A549 (cell line): ENCODE data around the gene MAGI1. TPM values are rescaled to one million over a fixed set of nuclear protein-coding genes. Genes with fewer than 3 reads are reported as not detected.

Experiments used
- ATAC-seq, 2 experiments: fragments of 200-7000 bp in 1 of 2; fragments of >200 bp in 1 of 2; cut with Nextera tagmentation in 1 of 2; cut with Tn5 transposase in 1 of 2; 3 replicates each; pipeline versions ENCODE4 v1.8.0 to v1.9.1; 2018 to 2020; ENCODE audit warnings: mild to moderate bottlenecking in 1 of 2, moderate library complexity in 1 of 2
- CTCF ChIA-PET: fragments of 300-600 bp; sonication (Branson Sonifier 250); formaldehyde crosslinking; extraction: SDS; loops from one replicate; lab custom pipeline; 2021; ENCODE audit warnings: antibody characterized with exemption, inconsistent platforms; lab: Yijun Ruan, JAX
- POLR2A ChIA-PET: fragments of 350-600 bp; formaldehyde crosslinking; extraction: SDS; loops from one replicate; lab custom pipeline; 2021; ENCODE audit warnings: antibody characterized with exemption, inconsistent platforms; lab: Yijun Ruan, JAX
- DNase-seq, 2 experiments: peaks; one replicate each; pipeline versions ENCODE4 v3.0.0 to v3.0.0-alpha.2; 2011 to 2016; ENCODE audit warnings: low read depth in 1 of 2, low spot score in 1 of 2
- FAIRE-seq: peaks from 2 replicates; lab custom pipeline; 2011; peaks lifted over from hg19 to GRCh38; lab: Jason Lieb, UNC
- H3K27ac ChIP-seq, 2 experiments: fragments of >200 bp; sonication (Bioruptor Twin); formaldehyde crosslinking; 3 replicates each; pipeline ENCODE4 v1.5.1; 2016 to 2017
- H3K4me1 ChIP-seq: fragments of >200 bp; sonication (Bioruptor Twin); formaldehyde crosslinking; 3 replicates; pipeline ENCODE4 v1.6.1; 2016
- H3K4me2 ChIP-seq: fragments of >200 bp; sonication (Bioruptor Twin); formaldehyde crosslinking; 3 replicates; pipeline ENCODE4 v1.6.1; 2016
- H3K4me3 ChIP-seq: fragments of >200 bp; sonication (Bioruptor Twin); formaldehyde crosslinking; 3 replicates; pipeline ENCODE4 v1.5.1; 2016
- H3K9me3 ChIP-seq: fragments of >200 bp; sonication (Bioruptor Twin); formaldehyde crosslinking; 3 replicates; pipeline ENCODE4 v1.6.1; 2016
- BHLHE40 ChIP-seq: IDR thresholded peaks from 2 replicates; pipeline ENCODE4 v1.6.1; 2012; ENCODE audit warnings: low read depth, low read length, inconsistent platforms
- CBX2 ChIP-seq: fragments of 200-600 bp; sonication (generic); IDR thresholded peaks from 2 replicates; pipeline ENCODE4 v1.6.1; 2016; ENCODE audit warnings: low read depth, mild to moderate bottlenecking, borderline replicate concordance
- EHMT2 ChIP-seq: fragments of 200-600 bp; sonication (generic); IDR thresholded peaks from 2 replicates; pipeline ENCODE4 v1.6.1; 2016; ENCODE audit warnings: antibody characterized with exemption, low read depth, mild to moderate bottlenecking, moderate library complexity
- FOSB ChIP-seq: fragments of 250-450 bp; sonication (Bioruptor Pico); IDR thresholded peaks from 2 replicates; pipeline ENCODE4 v1.5.0; 2020; ENCODE audit warnings: mild to moderate bottlenecking, moderate library complexity
- FOXS1 ChIP-seq: fragments of 250-450 bp; sonication (Bioruptor Pico); IDR thresholded peaks from 2 replicates; pipeline ENCODE4 v1.5.0; 2020; ENCODE audit warnings: mild to moderate bottlenecking, moderate library complexity
- HDAC2 ChIP-seq: fragments of 200-600 bp; sonication (generic); IDR thresholded peaks from 2 replicates; pipeline ENCODE4 v1.6.1; 2016
- HOXB5 ChIP-seq: fragments of 250-450 bp; sonication (Bioruptor Pico); IDR thresholded peaks from 2 replicates; pipeline ENCODE4 v1.5.0; 2020; ENCODE audit warnings: mild to moderate bottlenecking, moderate library complexity
- JUN ChIP-seq, 2 experiments: fragments of >200 bp; sonication (Bioruptor Twin); formaldehyde crosslinking; IDR thresholded peaks; 2 replicates in 1 of 2; 3 replicates in 1 of 2; pipeline ENCODE4 v1.6.1; 2016 to 2017
- KDM1A ChIP-seq: fragments of 200-600 bp; sonication (generic); IDR thresholded peaks from 2 replicates; pipeline ENCODE4 v1.6.1; 2016; ENCODE audit warnings: low read depth, mild to moderate bottlenecking
- KDM5A ChIP-seq: fragments of 200-600 bp; sonication (generic); IDR thresholded peaks from 2 replicates; pipeline ENCODE4 v1.6.1; 2016; ENCODE audit warnings: antibody characterized with exemption, mild to moderate bottlenecking
- MAZ ChIP-seq: fragments of 150-350 bp; IDR thresholded peaks from 2 replicates; pipeline ENCODE4 v1.6.1; 2014; ENCODE audit warnings: antibody characterized with exemption, low read depth, low read length, borderline replicate concordance
- MYC ChIP-seq: IDR thresholded peaks from 2 replicates; pipeline ENCODE4 v1.6.1; 2012; ENCODE audit warnings: mild to moderate bottlenecking, inconsistent platforms, low read length, improper control_type of control experiment, borderline replicate concordance
- NPAS2 ChIP-seq: fragments of 250-450 bp; sonication (Bioruptor Pico); IDR thresholded peaks from 2 replicates; pipeline ENCODE4 v1.8.0; 2022; ENCODE audit warnings: mild to moderate bottlenecking, moderate library complexity, borderline replicate concordance
- NR3C1 ChIP-seq: fragments of >200 bp; sonication (Bioruptor Twin); formaldehyde crosslinking; IDR thresholded peaks from 3 replicates; pipeline ENCODE4 v1.6.1; 2017
- POLR2AphosphoS2 ChIP-seq: conservative IDR thresholded peaks from 2 replicates; pipeline ENCODE4 v1.6.1; 2012; ENCODE audit warnings: low read length, improper control_type of control experiment, inconsistent platforms
- RAD21 ChIP-seq, 2 experiments: fragments of >200 bp in 1 of 2; sonication (Bioruptor Twin) in 1 of 2; formaldehyde crosslinking in 1 of 2; IDR thresholded peaks in 1 of 2; conservative IDR thresholded peaks in 1 of 2; 2 replicates in 1 of 2; 3 replicates in 1 of 2; pipeline ENCODE4 v1.6.1; 2012 to 2018; ENCODE audit warnings: inconsistent platforms in 1 of 2
- SREBF2 ChIP-seq: fragments of 450-650 bp; IDR thresholded peaks from 2 replicates; pipeline ENCODE4 v1.6.1; 2014; ENCODE audit warnings: mild to moderate bottlenecking, moderate library complexity
- ZFP36 ChIP-seq: fragments of 450-650 bp; IDR thresholded peaks from 2 replicates; pipeline ENCODE4 v1.6.1; 2014; ENCODE audit warnings: borderline replicate concordance; ENCODE audit not compliant: partially characterized antibody
- ZNF302 ChIP-seq: fragments of 250-450 bp; sonication (Bioruptor Pico); IDR thresholded peaks from 2 replicates; pipeline ENCODE4 v1.9.0; 2021; ENCODE audit warnings: inconsistent platforms, mild to moderate bottlenecking, moderate library complexity
- ZSCAN20 ChIP-seq: fragments of 250-450 bp; sonication (Bioruptor Pico); IDR thresholded peaks from 2 replicates; pipeline ENCODE4 v1.8.0; 2022; ENCODE audit warnings: mild to moderate bottlenecking, moderate library complexity
- WGBS: methylation state at CpG from one replicate; pipeline ENCODE4 v1.1.6; 2017; ENCODE audit errors: missing lambda C conversion rate; 5-methylcytosine and 5-hydroxymethylcytosine counted together
- polyA plus RNA-seq, 4 experiments: library from polyadenylated mRNA; depleted of rRNA in 3 of 4; stranded (reverse); fragments of >200 nt; fragmentation: RNase III in 1 of 4; extraction: RNeasy Plus Mini Kit Qiagen cat#74134 plus additional on column Dnase treatment in 1 of 4; gene quantifications; 2 replicates in 3 of 4; 3 replicates in 1 of 4; pipeline ENCODE4 v1.2.3, GENCODE V29; 2011 to 2017
- TF ChIP-seq, protein P1 (sequence below): fragments of >200 bp; sonication (Bioruptor Twin); formaldehyde crosslinking; IDR thresholded peaks from 3 replicates; pipeline ENCODE4 v1.6.1; 2016
- TF ChIP-seq, protein P2 (sequence below): fragments of 150-350 bp; IDR thresholded peaks from 2 replicates; pipeline ENCODE4 v1.6.1; 2014; ENCODE audit warnings: low read depth, mild to moderate bottlenecking, low read length
- TF ChIP-seq, protein P3 (sequence below): fragments of 250-450 bp; sonication (Bioruptor Pico); IDR thresholded peaks from 2 replicates; pipeline ENCODE4 v1.5.0; 2020; ENCODE audit warnings: low read depth, mild to moderate bottlenecking, moderate library complexity
- TF ChIP-seq, protein P4 (sequence below): fragments of 250-450 bp; sonication (Bioruptor Pico); IDR thresholded peaks from 2 replicates; pipeline ENCODE4 v1.5.0; 2021; ENCODE audit warnings: mild to moderate bottlenecking, moderate library complexity, borderline replicate concordance

Gene MAGI1
- polyA plus RNA-seq, 2 of the 4 experiments (the other 2 are of a cell fraction) = 4.7 to 6.6 TPM

GRCh38 chr3:65339192-65339740, 699.5 kb downstream of the MAGI1 start:
- no peaks in the 10 kb centered on the region for H3K9me3 ChIP-seq
- ChIA-PET POLR2A (no interaction called here), CTCF (no interaction called here)
- no peak for FAIRE-seq
- H3K27ac ChIP-seq = no peak overlapping the region
- no peaks in the 10 kb centered on the region for H3K4me1 ChIP-seq
- TF ChIP-seq POLR2AphosphoS2 = no peak
- TF ChIP-seq, protein P1, sequence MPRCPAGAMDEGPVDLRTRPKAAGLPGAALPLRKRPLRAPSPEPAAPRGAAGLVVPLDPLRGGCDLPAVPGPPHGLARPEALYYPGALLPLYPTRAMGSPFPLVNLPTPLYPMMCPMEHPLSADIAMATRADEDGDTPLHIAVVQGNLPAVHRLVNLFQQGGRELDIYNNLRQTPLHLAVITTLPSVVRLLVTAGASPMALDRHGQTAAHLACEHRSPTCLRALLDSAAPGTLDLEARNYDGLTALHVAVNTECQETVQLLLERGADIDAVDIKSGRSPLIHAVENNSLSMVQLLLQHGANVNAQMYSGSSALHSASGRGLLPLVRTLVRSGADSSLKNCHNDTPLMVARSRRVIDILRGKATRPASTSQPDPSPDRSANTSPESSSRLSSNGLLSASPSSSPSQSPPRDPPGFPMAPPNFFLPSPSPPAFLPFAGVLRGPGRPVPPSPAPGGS = no peak
- no peak for TF ChIP-seq KDM1A
- TF ChIP-seq BHLHE40 = no peak
- TF ChIP-seq HOXB5 (CRISPR knock-in tag) = no peak
- TF ChIP-seq, protein P2, sequence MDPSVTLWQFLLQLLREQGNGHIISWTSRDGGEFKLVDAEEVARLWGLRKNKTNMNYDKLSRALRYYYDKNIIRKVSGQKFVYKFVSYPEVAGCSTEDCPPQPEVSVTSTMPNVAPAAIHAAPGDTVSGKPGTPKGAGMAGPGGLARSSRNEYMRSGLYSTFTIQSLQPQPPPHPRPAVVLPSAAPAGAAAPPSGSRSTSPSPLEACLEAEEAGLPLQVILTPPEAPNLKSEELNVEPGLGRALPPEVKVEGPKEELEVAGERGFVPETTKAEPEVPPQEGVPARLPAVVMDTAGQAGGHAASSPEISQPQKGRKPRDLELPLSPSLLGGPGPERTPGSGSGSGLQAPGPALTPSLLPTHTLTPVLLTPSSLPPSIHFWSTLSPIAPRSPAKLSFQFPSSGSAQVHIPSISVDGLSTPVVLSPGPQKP = no peak
- no peak for TF ChIP-seq ZNF302
- TF ChIP-seq MYC = no peak
- no peak overlapping the region for H3K4me2 ChIP-seq
- WGBS = 59% methylated on average over 2 of the region's 2 CpGs
- no peak for ATAC-seq
- no peak overlapping the region for H3K4me3 ChIP-seq
- DNase-seq = no peak

GRCh38 chr3:65338571-65338970, 700.1 kb downstream of the MAGI1 start:
- ChIA-PET CTCF (no interaction called here), POLR2A (no interaction called here)
- Histone ChIP-seq H3K9me3 (no peaks in the 10 kb centered on the region), H3K4me3 (no peak overlapping the region), H3K4me1 (no peaks in the 10 kb centered on the region), H3K4me2 (no peak overlapping the region)
- ATAC-seq (no peak), FAIRE-seq (no peak)
- TF ChIP-seq ZSCAN20 (no peak), KDM5A (no peak), NR3C1 (no peak), NPAS2 (CRISPR knock-in tag) (no peak), JUN (IDR thresholded peaks at IDR 0.05) (no peak), SREBF2 (no peak), FOSB (CRISPR knock-in tag) (no peak), FOXS1 (no peak), RAD21 (conservative IDR thresholded peaks at IDR 0.05 in 1 of 2, IDR thresholded peaks at IDR 0.05 in 1 of 2) (no peak), EHMT2 (no peak), MAZ (no peak), HDAC2 (no peak), ZFP36 (no peak), CBX2 (no peak)
- TF ChIP-seq, protein P3, sequence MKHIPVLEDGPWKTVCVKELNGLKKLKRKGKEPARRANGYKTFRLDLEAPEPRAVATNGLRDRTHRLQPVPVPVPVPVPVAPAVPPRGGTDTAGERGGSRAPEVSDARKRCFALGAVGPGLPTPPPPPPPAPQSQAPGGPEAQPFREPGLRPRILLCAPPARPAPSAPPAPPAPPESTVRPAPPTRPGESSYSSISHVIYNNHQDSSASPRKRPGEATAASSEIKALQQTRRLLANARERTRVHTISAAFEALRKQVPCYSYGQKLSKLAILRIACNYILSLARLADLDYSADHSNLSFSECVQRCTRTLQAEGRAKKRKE (CRISPR knock-in tag) = no peak
- TF ChIP-seq, protein P1 = no peak
- TF ChIP-seq, protein P4, sequence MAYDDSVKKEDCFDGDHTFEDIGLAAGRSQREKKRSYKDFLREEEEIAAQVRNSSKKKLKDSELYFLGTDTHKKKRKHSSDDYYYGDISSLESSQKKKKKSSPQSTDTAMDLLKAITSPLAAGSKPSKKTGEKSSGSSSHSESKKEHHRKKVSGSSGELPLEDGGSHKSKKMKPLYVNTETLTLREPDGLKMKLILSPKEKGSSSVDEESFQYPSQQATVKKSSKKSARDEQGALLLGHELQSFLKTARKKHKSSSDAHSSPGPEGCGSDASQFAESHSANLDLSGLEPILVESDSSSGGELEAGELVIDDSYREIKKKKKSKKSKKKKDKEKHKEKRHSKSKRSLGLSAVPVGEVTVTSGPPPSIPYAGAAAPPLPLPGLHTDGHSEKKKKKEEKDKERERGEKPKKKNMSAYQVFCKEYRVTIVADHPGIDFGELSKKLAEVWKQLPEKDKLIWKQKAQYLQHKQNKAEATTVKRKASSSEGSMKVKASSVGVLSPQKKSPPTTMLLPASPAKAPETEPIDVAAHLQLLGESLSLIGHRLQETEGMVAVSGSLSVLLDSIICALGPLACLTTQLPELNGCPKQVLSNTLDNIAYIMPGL = no peak
- TF ChIP-seq, all 56 proteins: peak for 0
- H3K27ac ChIP-seq = no peak overlapping the region
- DNase-seq = no peak
